H7 (cell line): Measurements from ENCODE around the gene R3HCC1L. TPM values are rescaled to one million over a fixed set of nuclear protein-coding genes. Genes with fewer than 3 reads are reported as not detected.
A peak's percentile ranks its signal among the peaks of the same experiment; 100 is the strongest.

ENCODE experiments used
- DNase-seq: peaks from one replicate; pipeline ENCODE4 v3.0.0; 2012
- H3K27me3 ChIP-seq: 2 replicates; pipeline ENCODE4 v1.6.0; 2011; ENCODE audit warnings: mild to moderate bottlenecking, low read length; ENCODE audit not compliant: control insufficient read depth, insufficient read depth
- H3K36me3 ChIP-seq: replicated peaks from 2 replicates; pipeline ENCODE4 v1.5.1; 2011; ENCODE audit warnings: low read length; ENCODE audit not compliant: control insufficient read depth, insufficient read depth
- H3K4me3 ChIP-seq: 2 replicates; pipeline ENCODE4 v1.5.1; 2011; ENCODE audit warnings: low read depth, mild to moderate bottlenecking, control low read depth, low read length, moderate library complexity; ENCODE audit not compliant: insufficient read depth
- total RNA-seq: library from RNA; depleted of rRNA; stranded (reverse); fragments of >200 nt; shearing (Covaris generic); gene quantifications from 2 replicates; pipeline ENCODE4 v1.2.3, GENCODE V29; 2014; rRNA removed

R3HCC1L gene
- 11.8 and 16.3 TPM in 2 replicates for total RNA-seq

- Histone ChIP-seq H3K4me3 (peak within 1 kb of the TSS; percentile 80), H3K36me3 (no peaks in the 10 kb centered on the region), H3K27me3 (no peaks in the 10 kb centered on the region)
- peak; percentile 89 for DNase-seq
Measured at GRCh38 chr10:98134431-98135221, at the start of gene R3HCC1L. TSS of gene R3HCC1L (plus strand) at chr10:98134657. CDS start at chr10:98208115, 73,458 bp downstream.

GRCh38 chr10:98085238-98085637 is 49.2 kb upstream of the R3HCC1L start:
- no peak for DNase-seq
- no peak overlapping the region for H3K4me3 ChIP-seq
- H3K36me3 ChIP-seq: no peaks in the 10 kb centered on the region
- H3K27me3 ChIP-seq: no peaks in the 10 kb centered on the region

- no peak for DNase-seq
- no peak overlapping the region for H3K4me3 ChIP-seq
- no peaks in the 10 kb centered on the region for H3K27me3 ChIP-seq
- no peaks in the 10 kb centered on the region for H3K36me3 ChIP-seq
Measured at GRCh38 chr10:98086837-98087708, 47.4 kb upstream of the R3HCC1L start.

GRCh38 chr10:98088186-98088971 is 46.1 kb upstream of the R3HCC1L start:
- Histone ChIP-seq H3K27me3 (no peaks in the 10 kb centered on the region), H3K36me3 (no peaks in the 10 kb centered on the region), H3K4me3 (no peak overlapping the region)
- no peak for DNase-seq

- Histone ChIP-seq H3K4me3 (no peak overlapping the region), H3K27me3 (no peaks in the 10 kb centered on the region), H3K36me3 (no peaks in the 10 kb centered on the region)
- no peak for DNase-seq
Measured at GRCh38 chr10:98090822-98091221, 43.6 kb upstream of the R3HCC1L start.

- DNase-seq: no peak
- Histone ChIP-seq H3K4me3 (no peak overlapping the region), H3K27me3 (no peaks in the 10 kb centered on the region), H3K36me3 (no peaks in the 10 kb centered on the region)
Measured at GRCh38 chr10:98096316-98096715, 38.1 kb upstream of the R3HCC1L start.

GRCh38 chr10:98096731-98097130 is 37.7 kb upstream of the R3HCC1L start:
- H3K27me3 ChIP-seq: no peaks in the 10 kb centered on the region
- no peaks in the 10 kb centered on the region for H3K36me3 ChIP-seq
- H3K4me3 ChIP-seq: no peak overlapping the region
- DNase-seq: no peak

GRCh38 chr10:98097175-98097574 is 37.3 kb upstream of the R3HCC1L start:
- DNase-seq: no peak
- H3K27me3 ChIP-seq: no peaks in the 10 kb centered on the region
- H3K4me3 ChIP-seq: no peak overlapping the region
- H3K36me3 ChIP-seq: no peaks in the 10 kb centered on the region

- Histone ChIP-seq H3K4me3 (no peak overlapping the region), H3K27me3 (no peaks in the 10 kb centered on the region), H3K36me3 (no peaks in the 10 kb centered on the region)
- DNase-seq: no peak
Measured at GRCh38 chr10:98097616-98098015, 36.8 kb upstream of the R3HCC1L start.

- Histone ChIP-seq H3K36me3 (no peaks in the 10 kb centered on the region), H3K27me3 (no peaks in the 10 kb centered on the region), H3K4me3 (no peak overlapping the region)
- no peak for DNase-seq
Measured at GRCh38 chr10:98098247-98098646, 36.2 kb upstream of the R3HCC1L start.

- no peak overlapping the region for H3K4me3 ChIP-seq
- no peaks in the 10 kb centered on the region for H3K27me3 ChIP-seq
- no peak for DNase-seq
- no peaks in the 10 kb centered on the region for H3K36me3 ChIP-seq
Measured at GRCh38 chr10:98100476-98100875, 34.0 kb upstream of the R3HCC1L start.

GRCh38 chr10:98101366-98101765 is 33.1 kb upstream of the R3HCC1L start:
- no peak for DNase-seq
- H3K27me3 ChIP-seq: no peaks in the 10 kb centered on the region
- no peak overlapping the region for H3K4me3 ChIP-seq
- no peaks in the 10 kb centered on the region for H3K36me3 ChIP-seq

GRCh38 chr10:98104125-98104524 is 30.3 kb upstream of the R3HCC1L start:
- DNase-seq: no peak
- Histone ChIP-seq H3K27me3 (no peaks in the 10 kb centered on the region), H3K36me3 (no peaks in the 10 kb centered on the region), H3K4me3 (no peak overlapping the region)

- no peak for DNase-seq
- H3K36me3 ChIP-seq: no peaks in the 10 kb centered on the region
- H3K4me3 ChIP-seq: no peak overlapping the region
- no peaks in the 10 kb centered on the region for H3K27me3 ChIP-seq
Measured at GRCh38 chr10:98106531-98106930, 27.9 kb upstream of the R3HCC1L start.
